Sigmoid colon (tissue), 4 donors: ENCODE results near the gene MID2.
A peak's percentile ranks its signal among the peaks of the same experiment; 100 is the strongest.

Source experiments
- EP300 ChIP-seq, 4 donors: sonication (generic); formaldehyde crosslinking; IDR thresholded peaks; one replicate each; pipeline ENCODE4 v1.6.1; 2017; ENCODE audit warnings: antibody characterized with exemption in 4 of 4
- POLR2A ChIP-seq, 2 donors: fragments of 450-650 bp; IDR thresholded peaks; one replicate each; pipeline ENCODE4 v1.6.1; 2016; ENCODE audit warnings: antibody characterized with exemption in 2 of 2, mild to moderate bottlenecking in 2 of 2, moderate library complexity in 2 of 2
- POLR2AphosphoS5 ChIP-seq, 4 donors: sonication (generic); formaldehyde crosslinking; IDR thresholded peaks; one replicate each; pipeline ENCODE4 v1.6.1; 2017; ENCODE audit warnings: antibody characterized with exemption in 4 of 4
- TF ChIP-seq, protein P1 (sequence below), 4 experiments: fragments of 450-650 bp in 3 of 4; fragments of 200-600 bp in 1 of 4; IDR thresholded peaks; one replicate each; pipeline ENCODE4 v1.5.1; 2016 to 2019; ENCODE audit warnings: antibody characterized with exemption in 4 of 4, mild to moderate bottlenecking in 3 of 4, moderate library complexity in 2 of 4

DNA sequence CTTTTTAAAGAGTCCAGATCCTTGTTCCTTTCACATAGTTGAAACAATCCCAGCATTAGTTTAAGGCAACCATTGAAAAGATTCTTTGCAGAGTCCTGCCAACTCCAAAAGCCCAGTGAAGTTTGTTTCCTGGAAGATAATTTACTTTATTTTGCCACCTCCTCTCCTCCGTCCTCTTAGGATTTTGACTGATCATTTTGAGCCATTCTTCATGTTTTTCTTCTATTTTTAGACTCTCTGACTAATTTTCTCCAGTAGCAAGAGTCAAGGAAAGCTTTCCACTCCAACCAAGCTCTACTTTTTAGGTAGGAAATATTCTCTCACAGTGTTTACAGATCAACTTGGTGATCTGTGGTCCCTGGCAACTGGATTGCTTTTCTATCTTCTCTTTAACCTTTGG is 37.8 kb upstream of the MID2 start:
- TF ChIP-seq, protein P1, sequence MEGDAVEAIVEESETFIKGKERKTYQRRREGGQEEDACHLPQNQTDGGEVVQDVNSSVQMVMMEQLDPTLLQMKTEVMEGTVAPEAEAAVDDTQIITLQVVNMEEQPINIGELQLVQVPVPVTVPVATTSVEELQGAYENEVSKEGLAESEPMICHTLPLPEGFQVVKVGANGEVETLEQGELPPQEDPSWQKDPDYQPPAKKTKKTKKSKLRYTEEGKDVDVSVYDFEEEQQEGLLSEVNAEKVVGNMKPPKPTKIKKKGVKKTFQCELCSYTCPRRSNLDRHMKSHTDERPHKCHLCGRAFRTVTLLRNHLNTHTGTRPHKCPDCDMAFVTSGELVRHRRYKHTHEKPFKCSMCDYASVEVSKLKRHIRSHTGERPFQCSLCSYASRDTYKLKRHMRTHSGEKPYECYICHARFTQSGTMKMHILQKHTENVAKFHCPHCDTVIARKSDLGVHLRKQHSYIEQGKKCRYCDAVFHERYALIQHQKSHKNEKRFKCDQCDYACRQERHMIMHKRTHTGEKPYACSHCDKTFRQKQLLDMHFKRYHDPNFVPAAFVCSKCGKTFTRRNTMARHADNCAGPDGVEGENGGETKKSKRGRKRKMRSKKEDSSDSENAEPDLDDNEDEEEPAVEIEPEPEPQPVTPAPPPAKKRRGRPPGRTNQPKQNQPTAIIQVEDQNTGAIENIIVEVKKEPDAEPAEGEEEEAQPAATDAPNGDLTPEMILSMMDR (IDR thresholded peaks at IDR 0.05), result no peak
- TF ChIP-seq POLR2A (IDR thresholded peaks at IDR 0.05) (no peak), EP300 (IDR thresholded peaks at IDR 0.05) (no peak), POLR2AphosphoS5 (IDR thresholded peaks at IDR 0.05) (peak in 1 of 4 donors; percentile 8)
